HG03520 (cell line): Measurements from ENCODE around the gene PI4KA.
"Not testable (repeated sequence)": the region's sequence is repeated elsewhere in the genome, so short reads cannot be mapped to it uniquely, and the experiment has no call there.

Experiments used
- ATAC-seq: cut with Tn5 transposase; IDR thresholded peaks from one replicate; pipeline ENCODE4 v1.9.1; 2021; ENCODE audit warnings: mild to moderate bottlenecking, moderate library complexity; ENCODE audit not compliant: unreplicated experiment

The PI4KA gene

DNA sequence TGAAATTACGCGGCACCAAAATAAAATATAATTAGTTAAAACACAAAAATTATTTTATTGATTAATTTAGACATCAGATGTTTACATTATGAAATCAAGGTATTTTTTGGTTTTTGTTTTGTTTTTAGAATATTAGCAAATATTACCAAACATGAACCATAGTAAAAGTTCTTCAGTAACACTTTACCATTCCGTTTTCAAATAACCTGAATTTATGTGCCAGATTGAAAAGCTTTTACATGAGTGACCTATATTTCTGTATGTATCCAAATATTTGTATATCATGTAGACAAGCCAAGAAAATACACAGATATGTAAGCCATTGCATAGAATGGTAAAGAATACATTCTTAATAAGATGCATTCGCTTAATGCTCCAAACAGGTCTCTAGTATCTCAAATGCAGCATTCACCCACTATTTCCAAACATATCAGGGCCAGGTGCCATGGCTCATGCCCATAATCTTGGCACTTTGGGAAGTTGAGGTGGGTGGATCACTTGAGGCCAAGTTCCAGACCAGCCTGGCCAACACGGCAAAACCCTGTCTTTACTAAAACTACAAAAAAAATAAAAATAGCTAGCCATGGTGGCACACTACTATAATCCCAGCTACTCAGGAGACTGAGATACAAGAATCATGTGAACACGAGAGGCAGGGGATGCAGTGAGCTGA is 187.1 kb downstream of the PI4KA start:
- ATAC-seq: no peak

GRCh38 chr22:20670457-20671261 is 188.0 kb downstream of the PI4KA start:
- ATAC-seq: not testable (repeated sequence)

DNA sequence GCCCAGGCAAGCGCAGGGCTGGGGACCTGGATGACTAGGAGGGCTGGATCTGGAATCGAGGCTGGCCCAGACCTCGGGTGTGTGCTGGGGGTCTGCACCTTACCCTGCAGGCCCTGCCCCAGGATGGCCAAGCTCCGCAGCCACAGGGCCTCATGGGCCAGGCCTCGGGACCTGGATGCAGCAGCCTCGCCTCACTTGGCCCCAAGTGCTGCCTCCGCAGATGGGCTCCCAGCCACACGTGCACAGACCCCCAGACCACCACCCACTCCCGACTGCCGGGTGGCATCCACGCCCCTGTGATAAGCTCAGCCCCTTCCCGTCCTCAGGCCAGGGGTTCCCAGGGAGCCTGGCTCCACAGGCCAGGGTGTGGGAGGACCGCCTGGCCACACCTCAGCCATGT is 188.7 kb downstream of the PI4KA start:
- ATAC-seq: not testable (repeated sequence)

GRCh38 chr22:20669471-20669870 is 189.1 kb downstream of the PI4KA start:
- not testable (repeated sequence) for ATAC-seq

DNA sequence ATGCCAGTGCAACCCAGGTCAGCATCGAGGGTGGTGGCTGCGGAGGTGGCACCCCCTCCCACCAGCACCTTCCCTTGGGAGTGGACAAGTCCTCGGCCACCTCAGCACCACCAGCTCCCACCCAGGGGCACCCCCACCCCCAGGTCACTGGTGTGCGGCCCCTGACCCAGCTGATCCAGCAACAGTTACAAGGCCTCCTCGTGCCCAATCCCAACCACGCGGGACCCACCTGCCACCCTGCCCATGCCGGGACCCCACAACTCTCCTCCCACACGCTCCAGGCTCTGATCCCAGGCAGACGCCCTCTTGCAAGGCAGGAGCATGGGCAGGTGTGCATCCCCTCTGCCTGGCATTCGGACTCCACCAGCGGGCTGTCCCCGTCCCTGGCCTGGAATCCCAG is 189.8 kb downstream of the PI4KA start:
- ATAC-seq: not testable (repeated sequence)

- ATAC-seq: not testable (repeated sequence)
Measured at GRCh38 chr22:20668226-20668625, 190.4 kb downstream of the PI4KA start.

GRCh38 chr22:20667548-20667947 is 191.1 kb downstream of the PI4KA start:
- ATAC-seq: not testable (repeated sequence)

DNA sequence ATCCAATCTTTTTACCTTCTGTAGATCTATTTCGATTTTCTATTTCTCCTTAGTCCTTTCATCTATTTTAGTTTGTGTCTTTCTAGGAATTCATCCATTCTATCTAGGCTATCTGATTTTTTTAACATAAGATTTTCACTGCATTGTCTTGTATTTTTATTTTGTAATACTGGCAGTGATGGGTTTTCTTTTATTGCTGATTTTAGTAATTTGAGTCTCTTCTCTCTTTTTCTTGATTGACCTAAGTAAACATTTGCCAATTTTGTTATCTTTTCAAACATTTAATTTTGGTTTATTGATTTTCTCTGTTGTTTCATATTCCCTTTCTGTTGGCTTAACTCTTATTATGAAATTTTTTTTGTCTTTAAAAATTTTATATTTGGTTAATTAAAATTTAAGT is 192.1 kb downstream of the PI4KA start:
- no peak for ATAC-seq

- ATAC-seq: no peak
Measured at GRCh38 chr22:20664594-20664959, 194.0 kb downstream of the PI4KA start.

GRCh38 chr22:20663941-20664593 is 194.5 kb downstream of the PI4KA start:
- no peak for ATAC-seq

DNA sequence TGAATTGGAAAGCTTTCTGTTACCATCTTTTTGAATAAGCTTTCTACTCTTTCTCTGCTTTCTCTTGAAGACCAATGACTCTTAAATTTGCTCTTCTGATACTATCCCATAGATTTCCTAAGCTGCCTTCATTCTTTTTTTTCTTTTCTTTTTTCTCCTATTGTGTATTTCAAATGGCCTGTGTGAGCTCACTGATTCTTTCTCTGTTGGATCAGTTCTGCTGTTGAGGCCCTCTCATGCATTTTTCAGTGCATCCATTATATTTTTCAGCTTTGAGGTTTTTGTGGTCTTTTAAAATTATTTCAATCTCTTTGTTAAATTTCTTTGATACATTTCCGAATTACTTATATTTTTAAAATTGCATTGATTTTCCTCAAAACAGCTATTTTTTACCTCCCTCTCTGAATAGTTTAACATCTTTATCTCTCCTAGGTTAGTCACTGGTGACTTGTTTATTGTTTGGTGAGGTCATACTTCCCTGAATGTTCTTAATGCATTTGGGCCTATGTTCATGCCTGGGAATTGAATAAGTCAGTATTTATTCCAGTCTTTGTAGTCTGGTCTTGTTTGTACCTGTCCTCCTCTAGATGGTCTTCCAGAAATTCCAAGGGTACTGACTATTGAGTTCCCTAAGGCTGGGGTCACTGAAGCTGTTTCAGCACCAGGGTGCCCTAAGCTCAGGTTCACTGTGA is 195.3 kb downstream of the PI4KA start:
- no peak for ATAC-seq

GRCh38 chr22:20662524-20663036 is 196.0 kb downstream of the PI4KA start:
- not testable (repeated sequence) for ATAC-seq

GRCh38 chr22:20661473-20661872 is 197.1 kb downstream of the PI4KA start:
- ATAC-seq: no peak

DNA sequence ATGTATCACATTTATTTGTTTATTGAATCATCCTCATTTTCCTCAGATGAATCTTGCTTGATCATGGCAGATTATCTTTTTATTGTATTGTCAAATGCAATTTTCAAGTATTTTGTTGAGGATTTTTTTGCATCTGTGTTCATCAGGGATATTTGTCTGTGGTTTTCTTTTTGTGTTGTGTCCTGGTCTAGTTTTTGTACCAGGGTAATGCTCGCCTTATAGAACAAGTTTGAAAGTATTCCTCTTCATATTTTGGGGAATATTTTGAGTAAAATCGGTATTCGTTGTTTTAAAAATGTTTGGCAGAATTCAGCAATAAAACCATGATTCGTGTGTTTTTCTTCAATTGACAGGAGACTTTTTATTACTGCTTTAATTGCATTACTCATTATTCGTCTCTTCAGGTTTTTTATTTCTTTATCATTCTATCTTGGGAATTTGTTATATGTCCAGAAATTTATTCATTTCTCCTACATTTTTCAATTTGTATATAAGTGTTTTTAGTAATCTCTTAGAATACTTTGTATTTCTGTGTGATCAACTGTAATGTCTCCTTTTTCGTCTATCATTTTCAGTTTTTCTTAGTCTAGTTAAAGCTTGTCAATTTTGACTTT is 198.1 kb downstream of the PI4KA start:
- ATAC-seq: no peak

DNA sequence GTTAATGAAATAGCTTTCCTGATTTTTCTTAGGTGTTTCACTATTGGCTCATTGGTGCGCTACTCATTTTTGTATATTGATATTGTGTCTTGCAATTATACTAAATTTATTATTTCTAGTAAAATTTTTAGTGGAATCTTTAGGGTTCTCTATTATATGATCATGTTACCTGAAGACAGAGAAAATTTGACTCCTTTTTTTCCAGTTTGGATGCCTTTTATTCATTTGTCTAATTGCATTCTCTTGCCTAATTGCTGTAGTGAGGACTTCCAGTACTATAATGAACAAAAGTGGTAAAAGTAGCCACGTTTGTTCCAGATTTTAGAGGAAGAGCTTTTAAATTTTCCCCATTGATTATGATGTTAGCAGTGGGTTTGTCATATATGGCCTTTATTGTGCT is 198.7 kb downstream of the PI4KA start:
- ATAC-seq: no peak

- ATAC-seq: no peak
Measured at GRCh38 chr22:20659258-20659657, 199.4 kb downstream of the PI4KA start.

GRCh38 chr22:20658433-20659222 is 200.0 kb downstream of the PI4KA start:
- no peak for ATAC-seq

GRCh38 chr22:20657963-20658362 is 200.6 kb downstream of the PI4KA start:
- no peak for ATAC-seq
